M059J (cell line): ENCODE data around the gene TMEM140. TPM values are rescaled to one million over a fixed set of nuclear protein-coding genes. Genes with fewer than 3 reads are reported as not detected.

Experiments
- DNase-seq: peaks from one replicate; pipeline ENCODE4 v3.0.0-alpha.2; 2012; ENCODE audit warnings: low read depth
- total RNA-seq: library from RNA; depleted of rRNA; stranded (reverse); fragments of >200 nt; shearing (Covaris generic); gene quantifications from 2 replicates; pipeline ENCODE4 v1.2.3, GENCODE V29; 2014; rRNA removed

Gene TMEM140
- total RNA-seq, 1 experiment from 2014 or later, result 21.2 TPM

- no peak for DNase-seq
Observed at GRCh38 chr7:135215698-135216097, 67.8 kb downstream of the TMEM140 start.

Other genes with a start within 250 kb of the TMEM140 start
- 0.84 and 1.8 TPM in 2 replicates for gene AGBL3, start 161.6 kb upstream of the TMEM140 start, total RNA-seq
- gene CYREN, start 22.6 kb downstream of the TMEM140 start, total RNA-seq, result 49.5 and 62.2 TPM in 2 replicates
- gene WDR91, start 63.5 kb downstream of the TMEM140 start, total RNA-seq, result 3.0 and 4.8 TPM in 2 replicates
- gene STRA8, start 85.8 kb downstream of the TMEM140 start, total RNA-seq, result not detected in 2 replicates